Measurements from ENCODE around the gene SFMBT2.
A peak's percentile ranks its signal among the peaks of the same experiment; 100 is the strongest.

SFMBT2 gene

DNA sequence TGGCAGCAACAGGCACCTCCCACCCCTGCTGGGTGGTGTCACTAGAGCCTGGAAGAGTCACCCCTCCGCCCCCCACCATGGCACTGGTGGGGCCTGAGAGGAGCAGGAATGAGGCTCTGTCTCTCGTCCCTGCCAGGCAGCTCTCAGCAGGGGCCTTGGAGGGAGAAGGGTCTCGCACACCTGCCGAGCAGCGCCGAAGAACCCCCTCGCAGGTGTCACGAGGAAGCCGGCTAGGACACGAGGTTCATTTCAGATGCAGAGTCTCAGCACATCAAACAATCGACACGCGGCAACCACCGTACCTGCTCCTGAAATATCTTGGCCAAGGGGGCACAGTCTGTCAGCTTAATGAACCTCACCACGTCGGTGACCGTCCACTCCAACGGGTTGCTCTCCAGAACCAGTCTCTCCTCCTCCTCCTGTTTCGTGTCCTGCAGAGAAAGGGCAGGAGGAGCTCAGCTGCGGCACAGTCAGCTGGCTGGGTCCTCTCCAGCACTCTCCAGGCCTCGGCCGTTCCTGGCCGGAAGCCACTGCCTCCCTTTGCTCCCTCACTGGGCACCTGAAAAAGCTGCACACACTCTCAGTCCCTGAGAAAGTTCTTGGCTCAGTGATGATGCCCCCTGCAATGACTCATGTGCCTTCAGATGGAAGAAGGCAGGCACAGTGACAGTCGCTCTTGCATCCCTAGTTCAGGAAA, 240.1 kb downstream of the SFMBT2 start:
- no peak for DNase-seq

DNA sequence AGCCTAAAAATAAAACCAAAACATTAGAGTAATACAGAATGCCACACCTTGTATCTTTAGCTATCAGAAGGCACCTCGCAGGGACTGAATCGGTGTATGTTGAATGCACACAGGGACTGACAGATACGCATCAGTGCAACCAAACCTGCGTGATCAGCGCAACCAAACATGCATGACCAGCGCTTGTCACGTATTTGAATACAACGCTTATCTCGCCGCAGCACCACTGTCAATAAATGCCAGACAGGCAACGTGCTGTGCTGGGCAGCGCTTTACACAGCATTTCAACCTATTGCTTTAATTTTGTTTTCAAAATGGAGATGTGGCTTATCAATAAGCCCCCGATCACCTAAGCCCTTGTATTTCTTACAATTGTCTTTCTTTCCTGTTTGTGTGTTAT, 242.4 kb downstream of the SFMBT2 start:
- DNase-seq, result no peak

DNA sequence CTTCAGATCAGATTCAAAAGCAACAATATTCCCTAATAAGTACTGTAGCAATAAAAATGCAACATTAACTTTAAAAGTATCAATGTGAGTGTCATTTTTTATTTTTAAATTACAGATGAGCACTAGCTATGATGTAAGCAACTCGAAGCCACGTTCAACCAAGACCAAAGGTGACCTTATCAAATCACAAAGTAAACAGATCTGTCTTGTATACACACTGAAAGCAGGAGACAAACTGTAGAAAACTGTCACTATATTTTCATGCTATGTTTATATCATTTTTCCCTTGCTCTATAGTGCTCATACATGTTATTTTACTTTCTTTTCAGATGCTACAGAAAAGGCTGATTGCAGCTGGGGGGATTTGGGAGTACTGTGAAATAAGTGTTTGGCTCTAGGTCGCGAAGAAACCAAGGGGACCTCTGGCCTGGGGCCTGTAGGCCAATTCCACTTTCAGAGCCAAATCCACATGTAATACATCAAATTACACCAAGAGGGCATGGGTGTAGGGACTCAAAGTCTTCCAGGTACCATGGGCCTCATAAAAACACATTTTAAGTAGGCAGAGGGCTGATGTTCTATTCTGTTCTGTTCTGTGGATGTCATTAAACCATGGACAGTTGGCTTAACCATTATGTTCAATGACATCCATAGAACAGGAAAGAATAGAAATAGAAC, 245.2 kb downstream of the SFMBT2 start:
- no peak for DNase-seq

DNA sequence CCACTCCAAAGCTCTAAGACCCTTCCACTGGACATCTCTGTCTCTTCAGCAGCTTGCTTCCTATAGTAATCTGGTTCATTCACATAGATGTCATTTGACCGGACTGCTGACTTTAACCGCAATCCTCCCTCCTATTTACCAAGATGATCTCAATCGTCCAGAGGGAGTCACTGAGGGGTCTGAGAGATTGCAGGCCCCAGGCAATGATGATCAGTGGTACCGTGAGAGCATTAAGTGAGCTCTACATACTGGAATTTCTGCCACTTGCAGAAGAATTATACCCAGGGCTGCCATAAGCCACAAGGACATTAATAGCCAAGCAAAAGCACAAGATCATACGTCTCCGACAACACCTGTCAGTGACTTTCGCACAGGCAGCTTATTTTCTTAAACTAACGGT, 245.9 kb downstream of the SFMBT2 start:
- DNase-seq, result no peak

DNA sequence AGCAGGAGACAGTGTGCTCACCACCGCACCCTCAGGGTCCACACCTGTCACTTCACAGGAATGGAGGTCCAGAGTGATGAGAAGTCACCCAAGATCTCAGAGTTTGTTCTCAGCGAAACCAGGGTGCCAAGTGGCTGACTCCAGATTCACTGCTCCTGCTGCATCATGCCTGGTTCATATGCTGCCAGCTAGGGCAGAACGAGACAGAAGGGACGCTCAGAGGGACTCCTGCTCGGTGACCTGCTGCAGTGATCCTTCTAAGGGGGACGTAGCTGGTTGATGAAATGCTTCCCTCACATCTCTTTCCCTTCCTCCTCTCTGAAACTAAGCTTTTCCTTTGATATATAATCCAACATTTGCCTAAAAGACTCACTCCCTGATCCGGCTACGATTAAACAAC, 248.5 kb downstream of the SFMBT2 start:
- DNase-seq, result no peak

DNA sequence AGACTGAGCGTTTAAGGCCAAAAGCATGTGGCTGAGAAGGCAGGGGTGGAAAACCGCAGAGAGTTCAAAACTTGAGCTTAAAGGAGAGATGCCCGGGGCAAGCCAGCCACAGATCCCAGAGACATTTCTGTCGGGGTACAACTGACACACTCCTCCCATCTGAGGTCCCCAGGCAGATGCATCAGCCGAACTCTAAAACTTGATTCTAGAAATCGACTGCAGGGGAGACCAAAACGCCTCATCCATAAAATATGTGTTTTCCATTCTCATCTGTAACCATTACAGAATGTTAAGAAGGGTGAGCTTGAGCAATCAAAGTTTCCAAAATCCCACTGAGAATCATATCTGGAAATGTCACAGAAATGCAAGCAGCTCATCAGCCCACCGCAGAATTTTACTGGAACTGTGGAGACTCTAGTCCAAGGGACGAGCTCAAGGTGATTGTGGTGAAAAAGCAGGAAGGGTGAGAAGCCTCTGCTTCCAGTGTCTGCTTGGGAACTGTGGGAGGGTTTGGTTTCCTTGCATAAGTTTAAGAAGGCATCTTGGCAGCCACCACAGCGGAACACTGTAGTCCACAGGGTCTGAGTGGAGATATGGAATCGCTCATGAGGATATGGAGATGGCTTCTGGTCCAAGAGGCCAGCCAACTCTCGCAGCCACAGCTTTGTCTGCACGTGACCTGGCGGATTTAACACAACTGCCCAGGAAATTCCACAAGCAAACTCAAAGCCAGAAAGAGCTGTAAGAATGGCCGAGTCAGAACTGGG, 249.2 kb downstream of the SFMBT2 start:
- no peak for DNase-seq

DNA sequence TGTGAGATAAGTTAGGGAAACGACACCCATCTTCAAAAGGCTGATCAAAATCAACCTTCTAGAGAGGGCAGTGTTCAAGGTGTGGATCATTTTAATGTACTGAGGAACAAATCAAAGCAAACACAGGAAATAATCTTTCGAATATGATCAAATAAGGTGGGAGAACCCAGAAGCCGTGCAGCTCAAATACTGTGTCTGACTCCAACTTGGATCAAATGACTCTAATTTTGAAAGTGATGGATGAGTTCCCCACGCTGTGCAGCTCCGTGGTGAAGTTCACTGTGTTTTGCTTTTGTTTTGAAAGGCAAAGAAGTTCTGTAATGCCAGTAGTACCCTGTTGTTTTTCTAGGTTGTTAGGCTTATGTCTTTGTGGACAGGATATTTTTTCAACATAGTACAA, 250.9 kb downstream of the SFMBT2 start:
- DNase-seq, result peak in 2 of 6 experiments; percentile 32 to 67

DNA sequence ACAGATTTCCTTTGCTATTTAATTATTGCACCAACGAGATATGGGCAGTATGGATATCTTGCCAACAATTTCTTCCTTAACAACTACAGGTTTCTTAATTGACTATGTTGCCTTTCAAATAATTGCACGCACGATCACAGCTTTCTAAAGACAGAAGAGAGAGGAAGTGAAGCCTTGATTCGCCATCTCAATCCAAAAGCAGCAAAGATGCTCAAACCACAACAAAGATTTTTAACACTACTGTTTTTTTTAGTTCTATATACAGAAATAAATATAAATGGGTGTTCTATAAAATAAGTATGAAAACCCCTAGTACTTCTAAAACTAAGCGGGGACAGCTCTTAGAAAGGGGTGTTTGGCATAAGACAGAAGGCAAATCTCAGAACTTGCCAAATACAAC, 251.3 kb downstream of the SFMBT2 start:
- peak in 3 of 6 experiments; percentile 56 to 67 (median 62) for DNase-seq

DNA sequence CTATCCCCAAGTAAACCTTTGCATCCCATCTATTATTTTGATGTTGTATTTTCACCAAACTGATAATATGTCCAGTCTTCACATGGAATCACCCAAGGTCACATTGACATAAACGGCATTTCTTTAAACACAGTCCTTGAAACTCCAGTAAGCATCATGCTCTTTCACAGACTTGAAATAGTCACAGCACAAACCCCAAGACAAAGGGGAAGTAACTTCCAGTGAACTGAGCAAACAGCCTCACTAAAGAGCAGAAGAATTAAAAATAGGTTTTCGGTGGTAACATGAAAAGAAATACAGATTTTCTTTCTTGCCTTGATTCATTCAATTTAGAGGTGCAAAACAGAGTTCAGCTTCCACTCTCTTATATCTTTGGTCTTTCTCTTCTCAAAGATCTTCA, 253.7 kb downstream of the SFMBT2 start:
- DNase-seq, result no peak

DNA sequence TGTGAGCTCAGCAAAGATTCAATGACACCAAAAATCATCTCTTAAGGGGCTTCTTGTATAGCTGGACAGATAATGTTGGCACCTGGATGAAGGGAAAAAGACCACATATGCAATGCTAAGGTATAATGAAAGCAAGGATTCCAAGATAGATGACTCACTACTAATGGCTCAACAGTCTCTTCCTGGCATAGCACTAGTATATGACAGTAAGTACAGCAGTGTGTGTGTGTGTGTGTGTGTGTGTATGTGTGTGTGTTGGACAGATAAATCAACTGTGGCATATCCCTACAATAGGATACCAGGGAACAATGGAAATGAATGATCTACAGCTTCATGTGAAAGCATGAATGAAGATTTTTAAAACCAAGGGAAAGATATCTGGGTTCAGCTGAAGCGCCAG, 257.1 kb downstream of the SFMBT2 start:
- no peak for DNase-seq

DNA sequence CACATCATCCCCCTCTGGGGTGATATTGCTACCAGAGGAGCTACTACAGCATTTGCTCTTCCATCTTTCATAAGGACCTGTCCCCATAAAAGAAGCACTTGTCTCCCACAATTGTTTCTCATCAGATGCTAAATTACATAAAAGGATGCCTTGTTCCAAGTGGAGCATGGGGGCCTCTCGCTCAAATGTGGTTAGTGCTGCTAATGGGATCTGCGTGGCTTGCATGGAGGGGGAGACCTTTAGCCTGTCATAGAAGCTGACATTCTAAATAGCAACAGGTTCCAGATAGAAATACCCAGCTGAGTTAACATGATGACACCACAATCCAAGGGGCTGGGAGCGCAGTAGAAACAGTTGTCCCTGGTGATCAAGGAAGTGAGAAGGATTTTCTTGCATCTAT, 257.9 kb downstream of the SFMBT2 start:
- DNase-seq, result no peak

DNA sequence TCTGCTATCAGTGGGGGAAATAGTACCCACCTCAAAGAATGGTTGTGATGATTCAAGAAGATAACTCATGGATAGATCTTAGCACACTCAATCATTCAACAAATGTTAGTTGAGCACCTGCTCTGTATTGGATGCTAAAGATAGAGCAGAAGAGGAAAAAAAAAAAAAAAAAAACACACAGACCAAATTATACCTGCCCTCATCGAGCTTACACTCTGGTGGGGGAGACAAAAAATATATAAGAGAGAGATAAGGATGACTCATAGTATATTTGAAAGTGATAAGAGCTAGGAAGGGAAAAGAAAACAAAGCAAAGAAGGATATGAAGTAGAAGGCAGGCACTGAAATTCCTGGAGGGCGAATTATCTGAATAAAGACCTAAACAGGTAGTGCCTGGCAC, 258.5 kb downstream of the SFMBT2 start:
- no peak for DNase-seq

DNA sequence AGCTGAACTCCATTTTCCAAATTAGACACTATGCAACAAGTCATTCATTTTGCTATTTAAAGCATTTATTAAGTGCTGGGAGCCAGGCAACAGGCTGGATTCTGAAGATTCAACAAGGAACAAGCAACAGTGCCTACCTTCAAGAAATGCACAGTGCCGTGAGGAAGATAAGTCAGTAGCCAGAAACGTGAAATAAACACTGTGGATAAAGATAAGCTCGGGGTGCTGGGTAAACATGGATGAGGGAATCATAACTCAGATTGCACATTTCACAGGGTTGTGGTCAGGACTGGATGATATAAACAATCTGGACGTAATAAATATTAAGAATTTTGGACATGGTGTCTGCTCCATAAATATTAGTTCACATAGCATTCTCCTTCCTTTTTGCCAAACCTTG, 259.3 kb downstream of the SFMBT2 start:
- no peak for DNase-seq

DNA sequence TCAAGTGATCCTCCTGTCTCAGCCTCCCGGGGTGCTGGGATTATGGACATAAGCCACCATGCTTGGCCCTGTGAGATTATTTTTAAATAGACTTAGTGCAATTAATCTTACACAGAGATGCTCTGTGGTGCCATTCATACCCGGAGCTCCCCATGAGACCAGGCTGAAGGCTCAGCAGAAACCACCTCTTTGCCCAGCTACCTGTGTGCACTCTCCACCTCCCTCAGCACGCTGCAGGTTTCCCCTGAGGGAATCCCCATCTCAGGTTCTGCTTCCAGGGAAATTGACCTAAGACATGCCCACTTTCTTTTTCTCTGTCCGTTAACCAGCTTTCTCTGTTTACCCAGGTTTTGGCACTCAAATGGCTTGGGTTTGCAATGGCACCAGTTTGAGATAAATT, 260.5 kb downstream of the SFMBT2 start:
- DNase-seq, result no peak

DNA sequence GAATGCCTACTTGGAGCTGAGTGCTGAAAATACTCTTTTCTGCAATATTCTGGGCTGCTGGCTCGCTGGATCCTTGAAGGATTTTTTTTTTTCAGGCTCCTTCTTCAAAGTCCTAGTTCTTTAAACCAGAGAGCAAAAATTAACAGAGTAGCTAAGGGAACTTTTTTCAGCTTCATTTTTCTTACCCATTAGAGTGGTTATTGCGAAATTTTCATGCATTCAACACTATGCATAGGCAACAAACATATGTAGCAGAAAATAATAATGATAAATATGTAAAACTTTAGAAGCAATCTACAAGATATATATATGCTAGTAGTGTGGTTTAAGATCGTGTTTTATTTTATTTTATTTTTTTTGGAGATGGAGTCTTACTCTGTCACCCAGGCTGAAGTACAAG, 264.6 kb downstream of the SFMBT2 start:
- no peak for DNase-seq

DNA sequence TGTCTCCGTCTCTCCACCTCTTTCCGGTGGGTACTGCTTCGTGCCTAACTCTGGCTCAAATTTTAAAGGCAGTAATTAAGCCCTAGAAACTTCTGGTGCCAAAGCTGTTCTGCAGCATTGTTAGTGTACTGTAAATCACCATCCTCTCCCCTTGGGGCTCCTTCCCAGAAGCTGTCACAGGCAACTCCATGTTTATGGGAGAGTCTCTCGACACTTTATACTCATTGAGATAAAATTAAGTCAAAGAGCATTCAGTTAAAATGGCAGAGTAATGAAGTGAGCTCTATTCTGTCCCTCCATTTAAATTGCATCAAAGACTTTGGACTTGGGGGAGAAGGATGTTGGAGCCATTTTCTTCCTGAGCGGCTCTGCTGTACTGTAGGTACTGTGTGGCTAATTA, 274.8 kb downstream of the SFMBT2 start:
- DNase-seq, result no peak

DNA sequence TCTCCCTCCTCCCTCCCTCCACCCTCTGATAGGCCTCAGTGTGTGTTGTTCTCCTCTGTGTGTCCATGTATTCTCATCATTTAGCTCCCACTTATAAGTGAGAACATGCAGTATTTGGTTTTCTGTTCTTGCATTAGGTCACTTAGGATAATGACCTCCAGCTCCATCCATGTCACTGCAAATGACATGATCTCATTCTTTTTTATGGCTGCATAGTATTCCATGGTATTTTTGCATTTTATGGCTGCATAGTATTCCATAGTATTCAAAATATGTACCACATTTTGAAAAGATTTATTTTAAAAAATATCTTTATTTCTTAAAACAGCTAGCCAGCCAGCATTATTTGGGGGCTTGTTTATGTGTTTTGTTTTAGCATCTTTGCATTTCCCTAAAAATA, 275.6 kb downstream of the SFMBT2 start:
- no peak for DNase-seq

DNA sequence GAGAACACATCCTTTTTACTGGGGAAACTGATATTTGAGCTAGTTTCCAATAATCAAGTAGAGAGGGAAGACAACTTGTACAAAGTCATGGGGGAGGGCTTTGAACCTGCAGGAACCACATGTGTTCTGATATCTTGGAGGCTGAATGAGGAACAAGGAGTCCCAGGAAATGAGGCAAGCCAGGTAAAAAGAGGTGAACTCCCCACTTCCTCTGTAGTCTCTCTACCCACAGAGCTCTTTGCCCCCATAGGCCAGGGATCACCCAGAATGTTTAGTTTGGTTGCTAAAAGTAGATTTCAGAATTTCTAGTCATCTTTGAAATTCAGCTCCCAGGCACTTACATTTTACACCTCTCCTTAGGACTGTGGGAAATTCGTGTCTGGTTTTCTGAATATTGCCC, 276.4 kb downstream of the SFMBT2 start:
- no peak for DNase-seq

DNA sequence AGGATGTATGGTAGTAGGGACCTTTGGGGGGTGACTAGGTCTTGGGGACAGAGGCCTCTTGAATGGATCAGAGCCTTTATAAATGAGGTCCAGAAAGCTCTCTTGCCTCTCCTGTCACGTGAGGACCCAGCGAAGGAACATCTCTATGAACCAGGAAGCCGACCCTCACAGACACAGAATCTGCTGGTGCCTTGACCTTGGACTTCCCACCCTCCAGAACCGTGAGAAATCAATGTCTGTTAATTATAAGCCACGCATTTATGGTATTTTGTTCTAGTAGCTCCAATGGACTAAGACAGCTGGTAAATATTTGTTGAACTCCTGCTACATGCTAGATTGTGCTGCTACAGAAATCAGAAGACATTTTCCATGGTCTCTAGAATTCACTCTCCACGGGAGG, 276.9 kb downstream of the SFMBT2 start:
- no peak for DNase-seq

DNA sequence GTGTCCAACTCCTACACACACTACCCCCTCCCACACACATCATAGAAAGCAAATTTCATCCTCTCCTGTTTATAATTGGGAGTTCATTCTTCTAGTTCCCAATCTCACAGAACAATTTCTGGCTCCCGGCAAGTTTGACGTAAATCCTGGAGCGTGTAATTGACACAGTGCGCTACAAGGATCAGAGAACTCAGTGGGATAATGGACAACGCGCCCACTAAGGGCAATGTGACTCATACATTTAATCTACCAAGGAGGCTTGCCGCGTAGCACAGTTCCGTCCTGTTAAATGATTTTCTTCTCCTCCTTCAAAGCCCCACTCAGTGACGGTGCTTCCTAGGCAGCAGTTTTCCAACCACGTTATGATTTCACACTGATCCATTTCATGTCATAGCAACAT, 277.6 kb downstream of the SFMBT2 start:
- DNase-seq, result no peak

DNA sequence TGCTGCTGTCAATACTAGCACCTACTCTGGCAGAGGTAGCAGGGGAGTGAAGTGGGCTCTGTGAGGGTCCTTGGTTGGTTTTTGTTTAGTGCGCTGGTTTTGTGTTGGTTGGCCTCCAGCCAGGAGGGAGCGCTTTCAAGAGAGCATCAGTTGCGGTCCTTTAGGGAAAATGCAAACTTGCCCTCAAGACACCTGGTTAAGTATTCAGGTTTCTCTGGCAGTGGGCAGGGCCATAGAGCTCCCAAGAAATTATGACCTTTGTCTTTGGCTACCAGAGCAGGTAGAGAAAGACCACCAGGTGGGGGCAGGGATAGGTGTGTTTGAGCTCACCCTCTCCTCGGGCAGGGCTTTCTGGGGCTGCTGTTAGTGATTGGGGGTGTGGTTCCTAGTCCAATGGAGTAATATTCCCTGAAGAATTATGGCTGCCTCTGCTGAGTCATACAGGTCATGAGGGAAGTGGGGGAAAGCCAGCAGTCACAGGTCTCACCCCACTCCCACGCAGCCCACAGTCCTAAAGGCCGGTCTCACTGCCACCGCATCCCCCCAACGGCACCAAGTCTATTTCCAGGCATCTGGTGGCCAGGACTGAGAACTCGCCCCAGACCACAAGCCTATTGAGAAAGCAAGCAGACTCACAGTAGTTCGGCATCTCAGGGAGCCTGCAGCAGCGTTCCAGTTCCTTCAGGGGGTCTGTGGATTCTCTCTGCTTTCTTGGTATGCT, 280.5 kb downstream of the SFMBT2 start:
- no peak for DNase-seq

DNA sequence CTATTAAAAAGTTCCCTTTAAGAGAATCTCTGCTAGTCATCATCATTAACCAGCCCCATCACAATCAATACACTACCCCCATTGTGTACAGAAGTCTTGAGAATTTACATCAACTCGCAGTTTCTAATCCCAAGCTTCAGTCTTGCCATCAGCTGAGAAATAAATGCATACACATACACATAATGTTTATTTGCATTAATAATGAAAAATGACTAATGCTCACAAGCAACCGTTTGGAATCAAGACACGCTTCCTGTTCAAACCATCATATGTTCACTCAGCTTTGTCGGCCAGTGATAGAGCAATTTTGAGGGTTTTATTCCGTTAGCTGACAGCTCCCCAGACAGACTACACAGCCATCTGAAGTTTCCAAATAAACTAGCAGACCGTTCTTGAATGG, 287.1 kb downstream of the SFMBT2 start:
- DNase-seq, result no peak

DNA sequence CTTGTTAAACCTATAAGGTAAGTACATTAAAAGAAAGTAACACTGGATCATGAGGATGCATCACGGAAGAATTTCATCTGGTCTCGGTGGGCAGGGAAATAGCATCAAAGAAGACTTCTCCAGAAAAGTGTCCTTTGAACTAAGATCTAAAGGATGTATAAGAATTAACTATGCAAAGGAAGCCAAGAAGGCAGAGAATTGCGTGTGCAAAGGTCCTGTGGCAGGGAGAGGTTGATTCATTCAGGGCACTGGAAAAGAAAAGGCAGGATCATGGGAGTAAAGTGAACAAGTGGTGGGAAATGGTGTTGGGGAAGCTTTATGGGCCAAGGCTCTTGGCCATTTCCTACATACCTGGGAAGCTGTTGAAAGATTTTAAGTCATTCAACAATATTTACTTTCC, 288.3 kb downstream of the SFMBT2 start:
- DNase-seq, result no peak

All from stimulated activated naive CD4-positive, alpha-beta T cell (primary cell).